ENCODE measurements around the gene ZNF235.
"Not testable (repeated sequence)": the region's sequence is repeated elsewhere in the genome, so short reads cannot be mapped to it uniquely, and the experiment has no call there.

ZNF235 gene

DNA sequence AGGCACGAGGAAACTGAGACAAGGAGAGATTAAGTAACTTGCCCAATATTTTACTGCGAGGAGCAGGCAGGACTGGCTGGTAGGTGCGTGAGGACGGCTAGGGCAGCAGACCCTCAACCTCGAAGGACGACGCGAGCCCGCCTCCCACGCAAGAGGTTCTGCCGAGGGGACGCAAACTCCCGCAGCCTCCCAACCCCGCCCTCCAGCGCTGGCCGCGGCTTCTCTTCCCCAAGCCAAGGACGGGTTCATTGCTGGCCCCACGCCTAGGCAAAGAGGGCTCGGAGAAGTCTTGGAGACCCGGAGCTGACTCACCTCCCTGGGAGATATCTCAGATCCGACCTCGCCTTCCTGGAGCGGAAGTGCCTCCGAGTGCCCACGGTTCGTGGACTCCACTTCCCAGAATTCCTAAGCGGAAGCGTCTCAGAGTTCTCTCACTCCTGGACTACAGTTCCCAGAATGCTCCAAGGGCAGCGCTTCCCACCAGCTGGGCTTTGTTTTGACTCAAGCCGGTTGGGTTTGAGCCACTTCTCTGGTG lies at the start of gene ZNF235:
ZNF235 (minus strand) TSS at position 367 of the 535 bp plus-strand sequence. CDS start 1,621 bp downstream, outside the sequence.
- H3K27ac Mint-ChIP-seq, result peak within 1 kb of the TSS; percentile 87
- peaks cover 33% of the 10 kb centered on the region for H3K9me3 Mint-ChIP-seq
- peak; percentile 96 for ATAC-seq
- H3K4me3 Mint-ChIP-seq, result peak within 1 kb of the TSS; percentile 86
- H3K4me1 Mint-ChIP-seq, result peaks cover 21% of the 10 kb centered on the region
- DNase-seq, result peak; percentile 69
- peaks cover 30% of the 10 kb centered on the region for H3K36me3 Mint-ChIP-seq (ENCODE audit: low read depth)
- peaks cover 3% of the 10 kb centered on the region for H3K27me3 Mint-ChIP-seq

DNA sequence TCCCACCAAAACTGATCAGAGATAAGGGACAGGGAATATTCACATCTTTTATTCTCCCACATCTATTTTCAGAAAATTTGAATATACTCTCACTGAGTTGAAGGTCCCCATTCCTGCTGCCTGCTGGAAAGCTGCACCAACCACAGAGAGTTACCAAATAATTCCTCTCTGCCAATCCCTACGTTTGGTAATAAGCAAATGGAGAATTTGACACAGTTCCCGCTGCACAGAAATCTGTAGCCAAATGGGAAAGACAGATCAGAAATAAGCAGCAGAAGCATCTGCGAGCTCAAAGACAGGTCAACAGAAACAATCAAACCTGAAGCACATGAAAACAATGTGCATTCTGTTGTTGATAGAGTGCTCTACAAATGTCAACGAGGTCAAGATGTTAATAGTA lies 41.7 kb upstream of the ZNF235 start:
- ATAC-seq (no peak), DNase-seq (no peak)
- H3K27me3 Mint-ChIP-seq, result no peaks in the 10 kb centered on the region
- H3K4me1 Mint-ChIP-seq, result no peaks in the 10 kb centered on the region
- H3K9me3 Mint-ChIP-seq, result peaks cover 69% of the 10 kb centered on the region
- no peak overlapping the region for H3K4me3 Mint-ChIP-seq
- no peak overlapping the region for H3K27ac Mint-ChIP-seq
- peaks cover 7% of the 10 kb centered on the region for H3K36me3 Mint-ChIP-seq (ENCODE audit: low read depth)

DNA sequence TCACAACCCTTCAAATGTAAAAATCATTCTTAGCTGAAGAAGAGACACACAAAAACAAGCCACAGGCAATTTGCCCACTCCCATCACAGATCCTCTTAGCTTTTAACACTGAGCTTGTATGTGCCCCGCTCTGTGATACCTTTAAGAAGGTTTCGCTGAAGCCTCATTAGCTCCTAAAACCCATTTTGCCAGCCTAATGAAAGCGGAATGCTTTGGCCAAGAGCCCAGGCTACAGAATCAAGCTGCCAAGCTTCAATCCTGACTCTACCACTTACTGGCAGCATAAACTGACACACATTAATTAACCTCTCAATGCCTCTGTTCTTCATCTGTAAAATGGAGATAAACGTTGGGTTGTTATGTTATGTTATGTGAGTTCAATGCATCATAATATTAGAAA lies 41.1 kb upstream of the ZNF235 start:
- Mint-ChIP-seq H3K4me1 (no peaks in the 10 kb centered on the region), H3K27ac (no peak overlapping the region), H3K27me3 (no peaks in the 10 kb centered on the region), H3K9me3 (peaks cover 65% of the 10 kb centered on the region), H3K4me3 (no peak overlapping the region), H3K36me3 (ENCODE audit: low read depth) (peaks cover 7% of the 10 kb centered on the region)
- ATAC-seq (no peak), DNase-seq (no peak)

DNA sequence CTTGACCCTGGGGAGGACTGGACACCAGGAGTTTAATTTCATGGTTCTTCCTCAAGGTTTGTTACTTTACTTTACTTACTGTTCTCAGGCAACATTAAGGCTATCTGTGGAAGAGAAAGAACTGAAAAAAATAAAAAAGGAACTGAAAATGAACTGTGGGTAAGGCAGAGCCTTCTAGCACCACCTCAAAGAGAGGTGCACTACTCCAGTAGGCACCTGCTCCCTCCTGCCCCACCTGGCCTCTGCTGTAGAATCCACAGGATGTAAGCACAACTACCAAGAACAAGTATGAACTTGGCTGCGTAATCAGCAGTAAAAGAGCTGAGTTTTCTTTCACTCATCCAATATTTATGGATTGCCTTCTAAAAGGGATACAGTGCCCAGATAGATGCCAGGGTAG lies 39.4 kb upstream of the ZNF235 start:
- peaks cover 55% of the 10 kb centered on the region for H3K9me3 Mint-ChIP-seq
- DNase-seq, result no peak
- H3K4me3 Mint-ChIP-seq, result no peak overlapping the region
- no peaks in the 10 kb centered on the region for H3K4me1 Mint-ChIP-seq
- H3K27ac Mint-ChIP-seq, result no peak overlapping the region
- H3K36me3 Mint-ChIP-seq (ENCODE audit: low read depth), result peaks cover 11% of the 10 kb centered on the region
- ATAC-seq, result no peak
- no peaks in the 10 kb centered on the region for H3K27me3 Mint-ChIP-seq

DNA sequence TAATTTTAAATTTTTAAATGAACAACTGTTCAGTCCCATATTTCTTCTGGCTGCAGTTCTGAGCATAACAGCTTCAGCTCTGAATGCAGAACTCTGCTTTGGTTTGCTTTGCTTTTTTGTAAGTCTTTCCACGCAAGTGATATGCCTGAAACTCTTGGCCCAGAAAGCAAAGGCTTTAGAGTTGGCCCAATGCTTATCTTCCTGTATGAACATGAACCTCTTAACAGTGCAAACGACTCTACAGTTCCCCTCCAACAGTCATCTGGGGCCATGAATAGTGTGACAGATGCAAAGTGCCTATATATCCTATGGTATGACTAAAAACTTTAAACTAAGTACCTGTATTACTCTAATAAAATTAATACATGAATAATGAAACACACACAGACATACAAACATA lies 37.0 kb upstream of the ZNF235 start:
- Mint-ChIP-seq H3K27me3 (no peaks in the 10 kb centered on the region), H3K4me3 (no peak overlapping the region), H3K36me3 (ENCODE audit: low read depth) (peaks cover 11% of the 10 kb centered on the region), H3K27ac (no peak overlapping the region), H3K4me1 (no peaks in the 10 kb centered on the region), H3K9me3 (peaks cover 46% of the 10 kb centered on the region)
- no peak for ATAC-seq
- DNase-seq, result no peak

DNA sequence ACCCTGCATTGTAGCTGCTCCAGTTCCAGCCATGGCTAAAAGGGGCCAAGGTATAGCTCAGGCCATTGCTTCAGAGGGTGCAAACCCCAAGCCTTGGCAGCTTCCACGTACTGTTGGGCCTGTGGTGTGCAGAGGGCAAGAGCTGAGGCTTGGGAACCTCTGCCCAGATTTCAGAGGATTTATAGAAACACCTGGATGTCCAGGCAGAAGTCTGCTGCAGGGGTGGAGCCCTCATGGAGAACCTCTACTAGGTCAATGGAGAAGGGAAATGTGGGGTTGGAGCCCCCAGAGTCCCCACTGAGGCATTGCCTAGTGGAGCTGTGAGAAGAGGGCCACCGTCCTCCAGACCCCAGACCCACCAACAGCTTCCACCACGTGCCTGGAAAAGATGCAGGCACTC lies 29.8 kb upstream of the ZNF235 start:
- H3K4me3 Mint-ChIP-seq, H3K27me3 Mint-ChIP-seq, H3K27ac Mint-ChIP-seq, DNase-seq, H3K4me1 Mint-ChIP-seq, ATAC-seq: not testable (repeated sequence)
- Mint-ChIP-seq H3K36me3 (ENCODE audit: low read depth) (peaks cover 46% of the 10 kb centered on the region), H3K9me3 (peaks cover 65% of the 10 kb centered on the region)

DNA sequence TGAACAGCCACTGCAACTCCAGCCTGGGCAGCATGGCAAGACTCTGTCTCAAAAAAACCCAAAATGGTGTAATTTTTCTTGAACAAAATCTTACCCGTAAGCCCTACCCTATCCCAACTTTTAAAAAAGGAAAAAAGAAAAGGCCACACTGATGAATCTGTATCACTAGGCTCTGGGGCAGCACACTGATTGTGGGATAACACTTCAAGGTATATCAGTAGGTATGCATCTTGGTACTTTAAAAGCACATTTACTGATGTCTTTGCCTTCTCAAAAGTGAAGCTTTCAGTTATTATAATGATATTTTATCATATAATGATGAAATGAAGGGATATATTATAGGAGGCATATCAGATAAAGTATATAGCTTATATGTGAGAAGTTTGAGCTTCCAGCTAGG lies 27.3 kb upstream of the ZNF235 start:
- H3K27ac Mint-ChIP-seq, result no peak overlapping the region
- no peaks in the 10 kb centered on the region for H3K27me3 Mint-ChIP-seq
- no peak for DNase-seq
- no peak overlapping the region for H3K4me3 Mint-ChIP-seq
- ATAC-seq, result no peak
- no peaks in the 10 kb centered on the region for H3K4me1 Mint-ChIP-seq
- H3K36me3 Mint-ChIP-seq (ENCODE audit: low read depth), result peaks cover 44% of the 10 kb centered on the region
- peaks cover 80% of the 10 kb centered on the region for H3K9me3 Mint-ChIP-seq

DNA sequence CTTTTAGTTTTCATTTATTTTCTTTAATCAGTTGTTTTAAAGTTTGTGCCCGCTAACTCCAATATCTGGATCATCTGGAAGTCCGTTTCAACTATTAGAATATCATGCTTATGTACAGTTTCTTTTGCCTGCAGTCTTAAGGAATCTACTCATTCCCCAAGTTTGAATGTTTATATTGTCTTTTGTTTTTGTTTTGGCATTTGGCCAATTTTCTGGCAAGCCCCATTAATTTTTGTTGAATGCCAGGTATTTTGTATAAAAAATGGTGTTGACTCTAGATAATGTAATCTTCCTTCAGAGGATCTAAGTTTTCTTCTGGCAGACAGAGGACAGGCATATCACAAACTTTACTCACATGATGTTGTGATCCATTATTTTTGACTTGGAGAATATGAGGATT lies 11.1 kb upstream of the ZNF235 start:
- no peak for ATAC-seq
- Mint-ChIP-seq H3K4me1 (no peaks in the 10 kb centered on the region), H3K36me3 (ENCODE audit: low read depth) (no peaks in the 10 kb centered on the region), H3K4me3 (no peak overlapping the region), H3K27ac (no peak overlapping the region), H3K27me3 (peaks cover 8% of the 10 kb centered on the region), H3K9me3 (peaks cover 57% of the 10 kb centered on the region)
- no peak for DNase-seq

DNA sequence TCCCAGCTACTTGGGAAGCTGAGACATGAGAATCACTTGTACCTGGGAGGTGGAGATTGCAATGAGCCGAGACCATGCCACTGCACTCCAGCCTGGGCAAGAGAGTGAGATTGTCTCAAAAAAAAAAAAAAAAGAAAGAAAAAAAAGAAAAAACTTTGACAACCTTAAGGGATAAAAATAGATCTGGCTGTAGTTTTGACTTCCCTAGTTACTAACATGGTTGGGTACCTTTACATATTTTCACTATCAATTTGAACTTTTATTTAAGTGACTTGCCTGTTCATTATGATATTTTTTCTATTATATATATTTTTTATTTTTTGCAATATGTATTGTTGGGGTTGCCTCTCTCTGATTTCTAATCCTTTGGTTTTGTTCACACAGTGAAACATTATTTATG lies 8.4 kb upstream of the ZNF235 start:
- peaks cover 49% of the 10 kb centered on the region for H3K9me3 Mint-ChIP-seq
- H3K27me3 Mint-ChIP-seq, result peaks cover 13% of the 10 kb centered on the region

DNA sequence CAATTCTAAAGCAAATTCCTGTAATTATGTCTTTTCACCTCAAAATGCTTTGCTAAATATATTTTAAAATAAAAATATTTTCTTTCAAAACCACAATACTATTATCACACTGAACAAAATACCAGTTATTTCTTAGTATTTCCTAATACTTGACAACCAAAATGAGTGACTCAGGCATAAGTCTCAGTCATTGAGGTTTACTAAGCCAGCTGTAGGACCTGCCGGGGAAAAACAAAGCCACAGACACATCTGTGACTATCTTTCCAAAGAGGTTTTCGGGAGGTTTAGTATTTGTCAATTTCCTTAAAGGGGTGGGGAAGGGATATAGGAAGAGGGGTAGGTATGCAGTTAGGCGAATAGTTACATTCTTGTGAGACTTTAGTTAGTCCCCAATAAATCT lies 3.2 kb upstream of the ZNF235 start:
- no peak for ATAC-seq
- H3K4me3 Mint-ChIP-seq, result no peak overlapping the region
- peaks cover 5% of the 10 kb centered on the region for H3K36me3 Mint-ChIP-seq (ENCODE audit: low read depth)
- peaks cover 21% of the 10 kb centered on the region for H3K4me1 Mint-ChIP-seq
- DNase-seq, result no peak
- H3K27me3 Mint-ChIP-seq, result peaks cover 7% of the 10 kb centered on the region
- H3K9me3 Mint-ChIP-seq, result peaks cover 29% of the 10 kb centered on the region
- H3K27ac Mint-ChIP-seq, result no peak overlapping the region

More for the DNA sequence above, 8.4 kb upstream of the ZNF235 start:
- Mint-ChIP-seq H3K36me3 (ENCODE audit: low read depth) (peaks cover 3% of the 10 kb centered on the region), H3K4me1 (no peaks in the 10 kb centered on the region), H3K4me3 (no peak overlapping the region), H3K27ac (no peak overlapping the region)
- no peak for ATAC-seq
- no peak for DNase-seq

DNA sequence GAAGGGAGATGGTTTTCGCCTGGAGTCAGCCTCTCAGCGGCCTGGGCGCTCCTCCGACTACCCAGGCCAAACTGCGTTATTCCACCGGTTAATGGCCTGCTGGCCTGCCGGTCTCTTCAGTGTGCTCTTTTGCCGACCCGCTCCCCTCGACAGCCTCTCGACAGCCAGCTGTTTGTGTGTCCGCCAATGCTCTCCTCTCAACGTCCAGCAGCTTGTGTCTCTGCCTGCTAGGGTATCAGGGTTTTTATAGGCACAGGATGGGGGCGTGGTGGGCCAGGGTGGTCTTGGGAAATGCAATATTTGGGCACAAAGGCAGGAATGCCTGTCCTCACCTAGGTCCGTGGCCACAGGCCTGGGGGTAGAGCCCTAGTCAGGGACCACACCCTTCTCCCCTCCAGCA lies 1.5 kb upstream of the ZNF235 start:
- Mint-ChIP-seq H3K27ac (no peak overlapping the region), H3K9me3 (peaks cover 33% of the 10 kb centered on the region), H3K36me3 (ENCODE audit: low read depth) (peaks cover 15% of the 10 kb centered on the region), H3K27me3 (peaks cover 5% of the 10 kb centered on the region), H3K4me3 (no peak overlapping the region), H3K4me1 (peaks cover 21% of the 10 kb centered on the region)
- DNase-seq (no peak), ATAC-seq (no peak)

DNA sequence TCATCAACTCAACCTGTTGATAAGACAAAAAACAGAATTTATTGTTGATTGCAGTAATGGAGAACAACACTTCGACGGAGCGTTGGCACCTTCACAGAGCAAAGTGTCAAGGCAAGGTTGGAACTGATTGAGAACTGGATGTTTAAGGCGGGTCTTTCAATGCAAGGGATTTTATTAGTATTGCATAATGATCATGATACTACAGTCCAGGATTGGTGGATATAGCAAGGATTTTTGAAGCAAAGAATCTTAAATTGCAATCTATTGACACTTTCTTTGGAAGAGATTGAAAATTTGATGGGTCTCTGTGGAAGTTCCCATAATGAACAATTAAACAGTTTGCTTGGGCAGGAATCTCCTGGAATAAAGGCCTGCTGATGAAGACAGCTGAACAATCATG lies 632 bp upstream of the ZNF235 start:
- H3K36me3 Mint-ChIP-seq (ENCODE audit: low read depth), result peaks cover 23% of the 10 kb centered on the region
- ATAC-seq (no peak), DNase-seq (no peak)
- H3K4me3 Mint-ChIP-seq, result peak overlapping the region; percentile 36
- H3K27me3 Mint-ChIP-seq, result peaks cover 3% of the 10 kb centered on the region
- peaks cover 21% of the 10 kb centered on the region for H3K4me1 Mint-ChIP-seq
- no peak overlapping the region for H3K27ac Mint-ChIP-seq
- peaks cover 37% of the 10 kb centered on the region for H3K9me3 Mint-ChIP-seq

DNA sequence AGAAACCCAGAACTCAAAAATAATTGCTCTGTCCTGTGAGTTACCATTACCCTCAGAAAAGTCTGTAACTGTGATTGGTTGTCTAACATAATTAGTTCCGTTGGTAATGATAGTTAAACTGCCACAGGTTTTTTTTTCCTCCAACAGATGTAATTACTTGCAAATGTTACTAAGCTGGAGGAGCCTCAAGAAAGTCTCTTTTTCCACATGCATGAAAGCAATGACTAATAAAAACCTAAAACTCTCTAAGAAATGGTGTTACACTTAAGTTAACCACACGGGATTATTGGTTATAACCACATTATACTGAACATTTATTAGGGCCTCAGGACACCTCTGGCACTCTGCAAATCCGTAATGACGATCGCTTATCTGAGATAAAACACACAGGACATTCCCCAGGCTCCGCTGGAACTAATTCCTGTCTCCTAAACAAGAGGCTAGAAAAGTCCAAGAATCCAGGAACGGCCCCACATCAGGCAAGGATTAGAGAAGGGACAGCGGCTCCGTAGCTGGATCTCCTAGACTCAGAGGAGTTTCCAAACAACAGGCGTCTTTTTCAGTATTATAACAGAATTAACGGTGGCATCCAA lies 753 bp downstream of the ZNF235 start:
- peak overlapping the region; percentile 87 for H3K27ac Mint-ChIP-seq
- DNase-seq (no peak), ATAC-seq (peak; percentile 38)
- H3K9me3 Mint-ChIP-seq, result peaks cover 28% of the 10 kb centered on the region
- H3K36me3 Mint-ChIP-seq (ENCODE audit: low read depth), result peaks cover 37% of the 10 kb centered on the region
- peaks cover 3% of the 10 kb centered on the region for H3K27me3 Mint-ChIP-seq
- peaks cover 21% of the 10 kb centered on the region for H3K4me1 Mint-ChIP-seq
- peak overlapping the region; percentile 86 for H3K4me3 Mint-ChIP-seq

DNA sequence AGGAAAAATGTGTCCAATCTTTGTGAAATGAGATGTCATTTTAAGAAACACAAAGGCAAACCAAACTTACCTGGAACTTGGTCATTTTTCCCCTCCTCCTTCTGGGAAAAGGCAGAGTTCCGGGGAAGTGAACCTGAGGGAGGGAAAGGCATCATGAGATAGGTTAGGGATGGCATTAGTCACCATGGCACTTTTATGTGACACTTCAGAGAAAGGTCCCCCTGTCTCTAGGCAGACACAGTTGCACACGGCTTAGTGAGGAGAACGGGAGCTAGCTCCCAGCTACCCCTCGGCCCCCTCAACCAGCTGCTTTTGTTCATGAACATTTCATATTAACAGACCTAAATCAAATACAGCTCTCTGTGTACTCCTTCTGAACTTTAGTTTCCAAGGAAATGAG lies 1.5 kb downstream of the ZNF235 start:
- H3K27ac Mint-ChIP-seq, result no peak overlapping the region
- H3K27me3 Mint-ChIP-seq, result no peaks in the 10 kb centered on the region
- H3K36me3 Mint-ChIP-seq (ENCODE audit: low read depth), result peaks cover 41% of the 10 kb centered on the region
- DNase-seq (no peak), ATAC-seq (no peak)
- no peak overlapping the region for H3K4me3 Mint-ChIP-seq
- peaks cover 23% of the 10 kb centered on the region for H3K9me3 Mint-ChIP-seq
- peaks cover 21% of the 10 kb centered on the region for H3K4me1 Mint-ChIP-seq

DNA sequence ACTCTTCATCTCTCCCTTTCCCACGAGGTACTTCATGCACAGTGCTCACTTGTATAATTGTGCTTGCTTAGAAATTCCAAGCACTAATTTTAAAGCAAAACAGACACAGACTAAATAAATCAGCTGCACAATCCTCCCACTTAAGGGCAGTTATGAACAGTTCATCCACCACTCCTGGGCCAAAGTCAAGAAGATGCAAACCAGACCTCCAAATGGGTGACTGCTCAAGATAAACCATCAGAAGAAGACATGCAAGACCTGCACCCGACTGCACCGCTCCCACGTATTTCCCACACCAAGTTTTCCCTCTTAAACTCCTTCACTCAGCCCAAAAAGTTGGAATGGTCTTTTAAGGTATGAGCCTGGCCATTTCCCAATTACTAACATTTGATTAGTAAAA lies 19.9 kb downstream of the ZNF235 start:
- ATAC-seq (no peak), DNase-seq (no peak)
- Mint-ChIP-seq H3K9me3 (peaks cover 79% of the 10 kb centered on the region), H3K27me3 (no peaks in the 10 kb centered on the region), H3K27ac (no peak overlapping the region), H3K4me3 (no peak overlapping the region), H3K4me1 (no peaks in the 10 kb centered on the region), H3K36me3 (ENCODE audit: low read depth) (peaks cover 57% of the 10 kb centered on the region)

DNA sequence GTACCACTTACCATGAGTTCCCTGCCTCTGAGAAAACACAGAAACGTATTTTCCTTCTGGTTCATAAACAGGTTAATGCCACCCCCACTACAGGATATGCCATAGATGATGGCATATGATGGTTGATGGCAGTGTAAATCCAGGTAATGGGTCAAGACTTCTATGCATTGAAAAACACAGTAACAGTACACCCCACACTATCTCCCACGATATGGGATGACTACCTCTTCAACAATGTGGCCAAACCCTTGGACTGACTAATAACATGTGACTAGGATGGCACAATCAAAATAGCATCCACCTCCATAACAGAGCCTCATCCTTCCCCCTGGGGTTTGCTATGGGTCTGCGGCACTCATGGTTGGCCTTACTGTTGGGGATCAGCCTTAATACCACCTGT lies 22.0 kb downstream of the ZNF235 start:
- no peak overlapping the region for H3K27ac Mint-ChIP-seq
- peaks cover 76% of the 10 kb centered on the region for H3K9me3 Mint-ChIP-seq
- H3K4me3 Mint-ChIP-seq, result no peak overlapping the region
- ATAC-seq (no peak), DNase-seq (no peak)
- H3K27me3 Mint-ChIP-seq, result no peaks in the 10 kb centered on the region
- no peaks in the 10 kb centered on the region for H3K4me1 Mint-ChIP-seq
- H3K36me3 Mint-ChIP-seq (ENCODE audit: low read depth), result peaks cover 51% of the 10 kb centered on the region
